D721Med (cell line): Measurements from ENCODE around the gene ARF4.

Experiments
- DNase-seq: peaks from one replicate; pipeline ENCODE4 v3.0.0; 2011; ENCODE audit warnings: low spot score; ENCODE audit not compliant: insufficient read length
- FAIRE-seq: peaks from 2 replicates; lab custom pipeline; 2011; peaks lifted over from hg19 to GRCh38; lab: Jason Lieb, UNC
- TF ChIP-seq, protein P1 (sequence below): IDR thresholded peaks from 2 replicates; pipeline ENCODE4 v1.5.1; 2012; ENCODE audit warnings: mild to moderate bottlenecking, control low read depth; ENCODE audit not compliant: insufficient read depth; ENCODE audit errors: missing control alignments

ARF4 gene

DNA sequence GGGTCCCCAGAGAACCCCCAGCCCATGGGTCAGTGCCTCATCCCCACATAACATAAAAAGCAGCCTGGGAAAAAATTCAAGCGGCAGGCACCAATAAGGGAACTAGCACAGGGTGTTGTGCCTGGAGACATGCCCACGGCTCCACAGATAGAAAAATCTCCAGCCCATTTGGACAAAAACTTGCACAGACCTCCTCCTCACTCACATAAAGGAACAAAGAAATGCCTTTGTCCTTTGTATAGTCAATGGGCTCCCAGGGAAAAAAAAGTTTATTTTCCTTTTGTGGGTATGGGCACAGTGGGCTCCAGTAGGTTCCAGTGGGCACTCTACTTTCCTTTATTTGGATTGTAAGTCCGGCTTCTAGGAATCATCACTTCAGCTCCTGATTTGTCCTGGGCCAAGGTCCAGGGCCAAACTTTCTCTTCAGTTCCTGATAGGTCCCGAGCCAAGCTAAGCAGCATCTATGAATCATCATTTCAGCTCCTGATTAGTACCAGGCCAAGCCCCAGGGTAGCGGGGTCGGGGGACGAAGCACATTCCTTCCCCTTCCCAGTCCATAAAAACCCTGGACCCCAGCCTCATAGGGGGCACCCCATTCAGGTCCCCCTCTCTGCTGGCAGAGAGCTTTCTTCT lies 51.4 kb downstream of the ARF4 start:
- TF ChIP-seq, protein P1, sequence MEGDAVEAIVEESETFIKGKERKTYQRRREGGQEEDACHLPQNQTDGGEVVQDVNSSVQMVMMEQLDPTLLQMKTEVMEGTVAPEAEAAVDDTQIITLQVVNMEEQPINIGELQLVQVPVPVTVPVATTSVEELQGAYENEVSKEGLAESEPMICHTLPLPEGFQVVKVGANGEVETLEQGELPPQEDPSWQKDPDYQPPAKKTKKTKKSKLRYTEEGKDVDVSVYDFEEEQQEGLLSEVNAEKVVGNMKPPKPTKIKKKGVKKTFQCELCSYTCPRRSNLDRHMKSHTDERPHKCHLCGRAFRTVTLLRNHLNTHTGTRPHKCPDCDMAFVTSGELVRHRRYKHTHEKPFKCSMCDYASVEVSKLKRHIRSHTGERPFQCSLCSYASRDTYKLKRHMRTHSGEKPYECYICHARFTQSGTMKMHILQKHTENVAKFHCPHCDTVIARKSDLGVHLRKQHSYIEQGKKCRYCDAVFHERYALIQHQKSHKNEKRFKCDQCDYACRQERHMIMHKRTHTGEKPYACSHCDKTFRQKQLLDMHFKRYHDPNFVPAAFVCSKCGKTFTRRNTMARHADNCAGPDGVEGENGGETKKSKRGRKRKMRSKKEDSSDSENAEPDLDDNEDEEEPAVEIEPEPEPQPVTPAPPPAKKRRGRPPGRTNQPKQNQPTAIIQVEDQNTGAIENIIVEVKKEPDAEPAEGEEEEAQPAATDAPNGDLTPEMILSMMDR: no peak
- DNase-seq (no peak), FAIRE-seq (no peak)

DNA sequence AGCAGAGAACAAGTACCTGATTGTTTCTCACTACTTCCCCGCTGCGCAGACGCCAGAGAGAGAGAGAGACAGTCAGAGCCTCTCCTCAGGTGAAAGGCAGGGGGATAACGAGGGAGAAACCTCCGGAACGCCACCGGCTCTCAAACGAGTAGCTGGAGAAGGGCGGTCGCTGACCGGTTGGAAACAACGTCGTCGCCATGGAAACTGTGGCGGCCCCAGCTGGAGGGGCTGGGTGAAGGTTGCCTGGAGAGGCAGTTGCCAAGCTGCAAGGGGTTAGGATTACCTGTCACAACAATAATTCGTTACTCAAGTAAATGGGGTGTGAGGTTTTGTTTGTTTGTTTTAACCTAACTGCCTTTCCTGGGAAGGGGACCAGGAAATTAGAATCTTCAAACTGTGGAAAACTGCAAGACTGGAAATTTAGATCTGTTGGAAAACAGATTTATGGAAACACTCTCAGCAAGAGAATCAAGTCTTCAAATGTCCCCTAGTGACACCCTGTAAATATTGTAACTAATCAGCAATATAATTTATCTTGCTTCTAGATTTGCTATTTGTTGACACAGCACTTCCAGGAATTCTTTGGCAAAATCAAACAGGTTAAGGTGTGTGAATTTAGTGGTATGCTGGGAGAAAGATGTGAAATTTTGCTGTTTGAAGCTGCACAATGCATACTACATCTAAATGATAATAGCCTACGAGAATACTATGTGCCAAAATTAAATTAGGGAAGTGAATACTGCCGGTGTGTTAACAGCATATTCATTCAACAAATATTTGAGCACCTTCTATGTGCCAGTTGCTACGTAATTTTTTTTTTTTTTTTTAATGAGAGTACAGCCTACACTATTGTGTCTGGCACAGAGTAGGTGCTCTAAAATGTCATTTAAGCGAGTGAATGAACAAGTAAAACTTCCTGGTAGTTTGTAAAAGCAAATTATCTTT lies 52.7 kb downstream of the ARF4 start, which contains the start of gene DNAH12:
TSS of gene DNAH12 (minus strand) at position 164 of the 945 bp plus-strand sequence. CDS start 1,474 bp downstream, outside the sequence.
- DNase-seq (no peak), FAIRE-seq (no peak)
- TF ChIP-seq, protein P1: no peak

GRCh38 chr3:57538465-57538864 lies 58.7 kb downstream of the ARF4 start:
- no peak for FAIRE-seq
- no peak for DNase-seq
- TF ChIP-seq, protein P1: no peak

- no peak for FAIRE-seq
- no peak for DNase-seq
- TF ChIP-seq, protein P1: no peak
Observed at GRCh38 chr3:57530071-57530608, 67.0 kb downstream of the ARF4 start.
